ENCODE data around the gene CIITA. TPM values are rescaled to one million over a fixed set of nuclear protein-coding genes. Genes with fewer than 3 reads are reported as not detected.

CIITA gene
- total RNA-seq, 2 donors from 2014 or later: 6.5 to 6.6 TPM

DNA sequence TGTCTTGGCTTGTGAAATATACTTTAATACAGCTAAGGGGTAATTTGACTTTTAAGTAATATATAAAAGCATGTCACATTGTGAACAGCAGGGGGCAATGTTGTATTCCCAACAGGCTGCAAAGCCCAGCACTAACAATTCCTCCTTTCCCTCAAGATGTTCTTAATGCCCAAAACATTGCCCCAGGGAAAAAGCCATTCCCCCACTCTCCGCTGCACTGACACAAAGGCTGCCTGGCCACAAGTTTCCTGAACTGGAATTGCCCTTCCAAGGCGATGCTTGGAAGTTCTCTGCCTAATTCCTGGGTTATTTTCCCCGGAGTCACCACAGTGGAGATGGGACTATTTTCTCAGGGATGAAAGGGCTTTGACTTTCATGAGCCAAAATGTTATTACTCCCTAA, 94.6 kb downstream of the CIITA start:
- H3K4me1 ChIP-seq: peaks cover 12% of the 10 kb centered on the region
- no peak overlapping the region for H3K4me3 ChIP-seq
- no peaks in the 10 kb centered on the region for H3K9me3 ChIP-seq
- intact Hi-C loops (cut with DNase I): no loop called here
- H3K27me3 ChIP-seq: no peaks in the 10 kb centered on the region
- ATAC-seq (peak; percentile 59), DNase-seq (peak in 3 of 4 donors; percentile 38 to 68 (median 50))
- H3K27ac ChIP-seq: no peak overlapping the region
- H3K36me3 ChIP-seq (replicated peaks in 1 of 2; ENCODE audit: insufficient read depth in 1 of 2, low read depth in 2 of 2): peaks cover 0 to 3% of the 10 kb centered on the region in 2 donors
- TF ChIP-seq, protein P1, sequence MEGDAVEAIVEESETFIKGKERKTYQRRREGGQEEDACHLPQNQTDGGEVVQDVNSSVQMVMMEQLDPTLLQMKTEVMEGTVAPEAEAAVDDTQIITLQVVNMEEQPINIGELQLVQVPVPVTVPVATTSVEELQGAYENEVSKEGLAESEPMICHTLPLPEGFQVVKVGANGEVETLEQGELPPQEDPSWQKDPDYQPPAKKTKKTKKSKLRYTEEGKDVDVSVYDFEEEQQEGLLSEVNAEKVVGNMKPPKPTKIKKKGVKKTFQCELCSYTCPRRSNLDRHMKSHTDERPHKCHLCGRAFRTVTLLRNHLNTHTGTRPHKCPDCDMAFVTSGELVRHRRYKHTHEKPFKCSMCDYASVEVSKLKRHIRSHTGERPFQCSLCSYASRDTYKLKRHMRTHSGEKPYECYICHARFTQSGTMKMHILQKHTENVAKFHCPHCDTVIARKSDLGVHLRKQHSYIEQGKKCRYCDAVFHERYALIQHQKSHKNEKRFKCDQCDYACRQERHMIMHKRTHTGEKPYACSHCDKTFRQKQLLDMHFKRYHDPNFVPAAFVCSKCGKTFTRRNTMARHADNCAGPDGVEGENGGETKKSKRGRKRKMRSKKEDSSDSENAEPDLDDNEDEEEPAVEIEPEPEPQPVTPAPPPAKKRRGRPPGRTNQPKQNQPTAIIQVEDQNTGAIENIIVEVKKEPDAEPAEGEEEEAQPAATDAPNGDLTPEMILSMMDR (IDR thresholded peaks at IDR 0.05): peak; percentile 69 to 82 (median 70)
- no peak for TF ChIP-seq POLR2A (IDR thresholded peaks at IDR 0.05)
- 64 to 70% methylated on average over 3 of the region's 3 CpGs for WGBS, 2 donors

DNA sequence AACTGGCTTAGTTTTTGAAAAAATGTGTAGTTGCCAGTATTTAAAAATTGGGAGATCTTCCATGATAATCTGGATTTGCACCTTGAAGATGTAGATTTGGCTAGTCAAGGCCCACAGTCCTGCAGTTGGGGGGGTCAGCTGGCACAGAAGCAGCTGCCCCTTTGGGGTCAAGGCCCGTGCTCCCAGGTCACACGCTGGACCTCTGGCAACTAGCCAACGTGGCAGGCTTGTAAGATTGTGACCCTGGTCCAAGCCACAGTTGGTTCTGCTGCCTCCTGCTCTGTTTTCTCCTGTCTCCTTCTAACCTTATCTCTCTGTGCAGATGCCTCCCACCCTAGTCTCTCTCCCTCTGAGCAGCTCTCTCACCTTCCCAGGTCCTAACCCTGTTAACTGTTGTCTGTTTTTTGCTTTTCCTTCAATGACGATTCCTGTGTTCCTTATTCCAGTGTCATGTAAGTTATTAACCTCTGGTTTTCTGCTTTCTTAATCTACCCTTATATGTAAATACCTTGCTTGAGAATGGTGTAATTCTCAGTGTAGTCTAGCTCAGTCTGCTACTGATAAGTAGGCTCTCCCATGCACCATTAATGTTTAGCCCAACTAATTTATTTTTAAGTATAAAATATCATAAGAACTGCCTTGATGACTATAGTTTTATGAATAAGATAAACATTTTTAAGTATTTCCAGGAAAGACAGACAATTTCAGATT, 95.3 kb downstream of the CIITA start:
- WGBS, 2 donors: 36 to 39% methylated on average over 4 of the region's 4 CpGs
- H3K36me3 ChIP-seq (replicated peaks in 1 of 2; ENCODE audit: insufficient read depth in 1 of 2, low read depth in 2 of 2): peaks cover 0 to 3% of the 10 kb centered on the region in 2 donors
- H3K27me3 ChIP-seq: no peaks in the 10 kb centered on the region
- DNase-seq: no peak
- intact Hi-C loops (cut with DNase I): no loop called here
- H3K27ac ChIP-seq: no peak overlapping the region
- no peak for ATAC-seq
- no peak overlapping the region for H3K4me3 ChIP-seq
- peaks cover 11% of the 10 kb centered on the region for H3K4me1 ChIP-seq
- no peak for TF ChIP-seq POLR2A (IDR thresholded peaks at IDR 0.05)
- TF ChIP-seq, protein P1 (IDR thresholded peaks at IDR 0.05): no peak
- H3K9me3 ChIP-seq: no peaks in the 10 kb centered on the region

DNA sequence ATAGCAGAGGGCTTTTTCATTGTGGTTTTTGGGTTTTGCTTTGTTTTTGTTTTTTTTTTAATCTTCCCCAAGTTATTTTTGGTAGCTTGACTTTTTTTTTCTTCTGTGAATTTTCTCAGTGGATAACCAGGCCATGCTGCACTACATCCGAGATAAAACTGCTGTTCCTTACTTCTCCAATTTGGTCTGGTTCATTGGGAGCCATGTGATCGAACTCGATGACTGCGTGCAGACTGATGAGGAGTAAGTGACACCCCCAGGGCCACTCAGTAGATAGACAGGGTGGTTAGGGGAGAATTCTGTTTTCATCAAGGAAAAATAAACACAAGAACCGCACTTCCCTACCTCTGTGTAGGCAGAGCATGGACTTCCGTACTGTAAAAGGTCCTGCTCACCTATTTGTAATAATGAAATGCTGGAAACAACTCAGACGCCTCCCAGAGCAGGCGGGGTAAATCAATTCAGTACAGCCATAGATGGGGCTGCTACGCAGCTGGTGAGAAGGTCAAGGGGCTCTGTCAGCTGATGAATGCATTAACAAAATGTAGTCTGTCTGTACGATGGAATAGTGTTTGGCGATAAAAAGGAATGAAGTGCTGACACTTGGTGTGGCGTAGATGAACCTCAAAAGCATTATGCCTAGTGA, 95.9 kb downstream of the CIITA start:
- Histone ChIP-seq H3K9me3 (no peaks in the 10 kb centered on the region), H3K27me3 (no peaks in the 10 kb centered on the region), H3K4me3 (no peak overlapping the region), H3K27ac (no peak overlapping the region), H3K4me1 (peaks cover 4% of the 10 kb centered on the region), H3K36me3 (replicated peaks in 1 of 2; ENCODE audit: insufficient read depth in 1 of 2, low read depth in 2 of 2) (peaks cover 0 to 3% of the 10 kb centered on the region in 2 donors)
- WGBS, 2 donors: 88 to 94% methylated on average over 12 of the region's 12 CpGs
- no peak for DNase-seq
- no peak for ATAC-seq
- TF ChIP-seq, protein P1 (IDR thresholded peaks at IDR 0.05): no peak
- intact Hi-C loops (cut with DNase I): no loop called here

DNA sequence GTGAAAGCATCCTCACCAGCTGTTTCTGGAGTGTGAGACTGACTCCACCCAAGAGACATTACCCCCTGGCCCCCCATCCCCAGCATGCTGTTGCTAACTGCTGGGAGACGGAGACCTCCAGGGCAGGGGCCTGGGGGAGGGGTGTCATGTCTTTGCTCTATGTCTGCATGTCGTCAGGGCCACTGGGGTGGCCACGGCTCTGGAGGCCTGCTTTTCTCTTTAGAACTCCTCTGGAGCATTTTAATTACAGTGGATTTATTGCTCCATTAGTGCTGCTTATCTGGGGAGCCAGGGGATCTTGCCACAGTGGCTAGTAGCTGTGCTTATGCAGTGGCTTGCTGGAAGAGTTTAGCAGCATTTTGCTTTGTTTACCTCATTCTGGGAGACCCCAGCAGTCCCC, 99.6 kb downstream of the CIITA start:
- H3K27me3 ChIP-seq: no peaks in the 10 kb centered on the region

More for the DNA sequence above, 99.6 kb downstream of the CIITA start:
- Histone ChIP-seq H3K4me1 (peaks cover 4% of the 10 kb centered on the region), H3K27ac (no peak overlapping the region), H3K4me3 (no peak overlapping the region), H3K9me3 (no peaks in the 10 kb centered on the region), H3K36me3 (replicated peaks in 1 of 2; ENCODE audit: insufficient read depth in 1 of 2, low read depth in 2 of 2) (no peaks in the 10 kb centered on the region)
- ATAC-seq (no peak), DNase-seq (no peak)
- WGBS, 2 donors: 82% methylated on average over 3 of the region's 3 CpGs; no CpG with 5 or more reads in 1 of the 2 donors
- intact Hi-C loops (cut with DNase I): no loop called here
- TF ChIP-seq POLR2A (IDR thresholded peaks at IDR 0.05): no peak
- TF ChIP-seq, protein P1 (IDR thresholded peaks at IDR 0.05): no peak
